ENCODE data around the gene ZNF169. TPM values are rescaled to one million over a fixed set of nuclear protein-coding genes. Genes with fewer than 3 reads are reported as not detected.
"Not testable (repeated sequence)": the region's sequence is repeated elsewhere in the genome, so short reads cannot be mapped to it uniquely, and the experiment has no call there.

ZNF169 gene
- total and polyA plus RNA-seq, 2 experiments from 2014 or later, result 2.4 to 3.1 TPM

DNA sequence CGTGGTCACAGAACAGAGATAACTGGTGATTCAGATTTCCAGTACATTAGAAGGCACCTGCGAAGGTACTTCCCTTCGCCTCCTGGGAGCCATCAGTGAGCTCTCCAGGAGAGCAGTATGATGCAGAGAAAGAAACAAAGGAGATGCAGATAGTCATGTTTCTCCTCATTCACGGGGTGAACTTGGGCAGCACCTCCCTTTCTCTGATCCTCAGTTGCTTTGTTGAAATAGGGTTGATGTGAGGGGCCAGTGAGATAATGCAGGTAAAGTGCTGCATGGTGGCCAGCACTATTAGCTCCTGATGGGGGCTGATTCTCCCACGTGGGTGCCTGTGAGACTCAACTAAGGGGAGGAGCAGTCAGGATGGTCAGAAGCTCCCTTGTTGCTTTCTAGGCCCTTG lies 46.6 kb upstream of the ZNF169 start:
- no peaks in the 10 kb centered on the region for H3K36me3 ChIP-seq (replicated peaks; ENCODE audit: insufficient read depth, low read depth)
- H2AFZ ChIP-seq, result no peak overlapping the region
- H3K9me3 ChIP-seq (ENCODE audit: low read depth), result no peaks in the 10 kb centered on the region
- H3K27ac ChIP-seq, result no peak overlapping the region
- no peaks in the 10 kb centered on the region for H3K79me2 ChIP-seq
- TF ChIP-seq EZH2 (IDR thresholded peaks at IDR 0.05; ENCODE audit: borderline replicate concordance) (no peak), EZH2phosphoT487 (IDR thresholded peaks at IDR 0.05; ENCODE audit: low read depth, severe bottlenecking, unreplicated experiment) (no peak)
- TF ChIP-seq, protein P1, sequence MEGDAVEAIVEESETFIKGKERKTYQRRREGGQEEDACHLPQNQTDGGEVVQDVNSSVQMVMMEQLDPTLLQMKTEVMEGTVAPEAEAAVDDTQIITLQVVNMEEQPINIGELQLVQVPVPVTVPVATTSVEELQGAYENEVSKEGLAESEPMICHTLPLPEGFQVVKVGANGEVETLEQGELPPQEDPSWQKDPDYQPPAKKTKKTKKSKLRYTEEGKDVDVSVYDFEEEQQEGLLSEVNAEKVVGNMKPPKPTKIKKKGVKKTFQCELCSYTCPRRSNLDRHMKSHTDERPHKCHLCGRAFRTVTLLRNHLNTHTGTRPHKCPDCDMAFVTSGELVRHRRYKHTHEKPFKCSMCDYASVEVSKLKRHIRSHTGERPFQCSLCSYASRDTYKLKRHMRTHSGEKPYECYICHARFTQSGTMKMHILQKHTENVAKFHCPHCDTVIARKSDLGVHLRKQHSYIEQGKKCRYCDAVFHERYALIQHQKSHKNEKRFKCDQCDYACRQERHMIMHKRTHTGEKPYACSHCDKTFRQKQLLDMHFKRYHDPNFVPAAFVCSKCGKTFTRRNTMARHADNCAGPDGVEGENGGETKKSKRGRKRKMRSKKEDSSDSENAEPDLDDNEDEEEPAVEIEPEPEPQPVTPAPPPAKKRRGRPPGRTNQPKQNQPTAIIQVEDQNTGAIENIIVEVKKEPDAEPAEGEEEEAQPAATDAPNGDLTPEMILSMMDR (IDR thresholded peaks at IDR 0.05; ENCODE audit: poor library complexity), result no peak
- no peak overlapping the region for H3K4me2 ChIP-seq
- H4K20me1 ChIP-seq (ENCODE audit: insufficient read depth, poor library complexity, severe bottlenecking), result no peaks in the 10 kb centered on the region
- no peak overlapping the region for H3K4me3 ChIP-seq
- no peak for DNase-seq (ENCODE audit: low spot score)
- H3K27me3 ChIP-seq, result no peaks in the 10 kb centered on the region
- no peaks in the 10 kb centered on the region for H3K4me1 ChIP-seq (ENCODE audit: insufficient read depth)
- 42% methylated on average over 5 of the region's 5 CpGs for WGBS (ENCODE audit: low lambda C conversion rate, missing lambda C conversion rate)
- no peaks in the 10 kb centered on the region for H3K9me2 ChIP-seq (replicated peaks; ENCODE audit: insufficient read depth)

DNA sequence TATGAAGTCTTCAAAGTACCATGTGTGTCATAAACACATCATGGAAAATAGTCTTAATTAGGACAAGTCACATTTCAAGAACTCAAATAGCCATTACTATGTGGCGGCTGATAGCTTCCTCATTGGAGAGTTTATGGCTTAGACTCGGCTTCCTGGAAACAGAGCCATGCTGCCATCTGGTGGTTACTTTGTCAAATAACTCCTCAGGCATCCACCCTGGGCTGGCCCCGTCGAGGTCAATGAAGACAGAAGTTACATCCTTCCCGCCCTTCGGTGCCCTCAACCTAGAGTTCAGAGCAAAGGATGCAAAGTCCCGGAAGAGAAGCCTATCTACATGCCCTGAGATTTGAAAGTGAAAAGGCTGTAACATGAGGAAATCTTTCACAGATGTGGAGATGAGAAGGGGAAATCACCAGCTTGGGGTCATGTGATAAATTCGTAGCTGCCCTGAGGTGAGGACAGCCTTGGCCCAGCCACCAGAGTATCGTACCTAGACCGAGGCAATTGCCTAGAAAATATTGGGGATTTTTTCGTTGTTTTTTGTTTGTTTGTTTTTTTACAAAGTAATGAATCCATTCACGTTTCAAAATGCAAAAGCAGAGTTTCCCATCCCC lies 45.5 kb upstream of the ZNF169 start:
- DNase-seq (ENCODE audit: low spot score), result peak; percentile 89
- Histone ChIP-seq H3K27me3 (no peaks in the 10 kb centered on the region), H2AFZ (no peak overlapping the region), H3K4me2 (no peak overlapping the region), H3K4me3 (no peak overlapping the region), H3K9me2 (replicated peaks; ENCODE audit: insufficient read depth) (no peaks in the 10 kb centered on the region), H3K27ac (no peak overlapping the region), H3K9me3 (ENCODE audit: low read depth) (no peaks in the 10 kb centered on the region), H4K20me1 (ENCODE audit: insufficient read depth, poor library complexity, severe bottlenecking) (no peaks in the 10 kb centered on the region), H3K79me2 (no peaks in the 10 kb centered on the region), H3K36me3 (replicated peaks; ENCODE audit: insufficient read depth, low read depth) (no peaks in the 10 kb centered on the region), H3K4me1 (ENCODE audit: insufficient read depth) (no peaks in the 10 kb centered on the region)
- TF ChIP-seq, protein P1 (IDR thresholded peaks at IDR 0.05; ENCODE audit: poor library complexity), result peak; percentile 83
- TF ChIP-seq EZH2phosphoT487 (IDR thresholded peaks at IDR 0.05; ENCODE audit: low read depth, severe bottlenecking, unreplicated experiment) (no peak), EZH2 (IDR thresholded peaks at IDR 0.05; ENCODE audit: borderline replicate concordance) (no peak)
- WGBS (ENCODE audit: low lambda C conversion rate, missing lambda C conversion rate), result 36% methylated on average over 12 of the region's 12 CpGs

DNA sequence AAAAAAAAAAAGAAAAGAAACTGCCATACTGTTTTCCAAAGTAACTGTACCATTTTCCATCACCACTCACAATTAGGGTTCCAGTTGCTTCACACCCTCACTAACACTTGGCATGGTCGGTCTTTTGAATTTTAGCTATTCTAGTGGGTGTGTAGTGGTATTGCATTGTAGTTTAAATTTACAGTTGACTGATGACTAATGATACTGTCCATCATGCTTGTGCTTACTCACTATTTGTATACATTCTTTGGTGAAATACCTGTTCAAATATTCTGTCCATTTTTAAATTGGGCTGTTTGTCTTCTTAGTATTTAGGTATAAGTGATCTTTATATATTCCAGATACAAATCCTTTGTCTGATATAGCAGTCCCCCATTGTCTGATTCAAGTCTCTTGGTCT lies 36.2 kb upstream of the ZNF169 start:
- no peak for DNase-seq (ENCODE audit: low spot score)
- TF ChIP-seq, protein P1 (IDR thresholded peaks at IDR 0.05; ENCODE audit: poor library complexity), result no peak
- H3K27me3 ChIP-seq, result no peaks in the 10 kb centered on the region
- no peaks in the 10 kb centered on the region for H3K4me1 ChIP-seq (ENCODE audit: insufficient read depth)
- no peaks in the 10 kb centered on the region for H3K79me2 ChIP-seq
- no peaks in the 10 kb centered on the region for H3K36me3 ChIP-seq (replicated peaks; ENCODE audit: insufficient read depth, low read depth)
- no peak overlapping the region for H3K4me2 ChIP-seq
- H2AFZ ChIP-seq, result no peak overlapping the region
- H3K9me3 ChIP-seq (ENCODE audit: low read depth), result no peaks in the 10 kb centered on the region
- no peak overlapping the region for H3K4me3 ChIP-seq
- WGBS (ENCODE audit: low lambda C conversion rate, missing lambda C conversion rate), result 89% methylated on average over 1 of the region's 1 CpG
- no peak overlapping the region for H3K27ac ChIP-seq
- no peaks in the 10 kb centered on the region for H4K20me1 ChIP-seq (ENCODE audit: insufficient read depth, poor library complexity, severe bottlenecking)
- H3K9me2 ChIP-seq (replicated peaks; ENCODE audit: insufficient read depth), result peaks cover 4% of the 10 kb centered on the region

DNA sequence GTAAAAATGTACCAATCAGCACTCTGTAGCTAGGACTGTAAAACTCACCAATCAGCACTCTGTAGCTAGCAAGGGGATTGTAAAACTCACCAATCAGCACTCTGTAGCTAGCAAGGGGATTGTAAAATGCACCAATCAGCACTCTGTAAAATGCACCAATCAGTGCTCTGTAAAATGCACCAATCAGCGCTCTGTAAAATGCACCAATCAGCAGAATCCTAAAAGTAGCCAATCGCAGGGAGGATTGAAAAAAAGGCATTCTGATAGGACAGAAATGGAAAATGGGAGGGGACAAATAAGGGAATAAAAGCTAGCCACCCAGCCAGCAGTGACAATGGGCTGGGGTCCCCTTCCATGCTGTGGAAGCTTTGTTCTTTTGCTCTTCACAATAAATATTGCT lies 33.7 kb upstream of the ZNF169 start:
- H3K4me1 ChIP-seq (ENCODE audit: insufficient read depth); H3K27ac ChIP-seq; H3K9me2 ChIP-seq (replicated peaks; ENCODE audit: insufficient read depth); H3K9me3 ChIP-seq (ENCODE audit: low read depth); DNase-seq (ENCODE audit: low spot score); H3K79me2 ChIP-seq; H3K27me3 ChIP-seq; H4K20me1 ChIP-seq (ENCODE audit: insufficient read depth, poor library complexity, severe bottlenecking); H3K4me3 ChIP-seq; H2AFZ ChIP-seq; H3K4me2 ChIP-seq; H3K36me3 ChIP-seq (replicated peaks; ENCODE audit: insufficient read depth, low read depth): not testable (repeated sequence)
- WGBS (ENCODE audit: low lambda C conversion rate, missing lambda C conversion rate), result 79% methylated on average over 2 of the region's 2 CpGs

All from hepatocyte (in vitro differentiated cells).